Suprapubic skin (tissue), 3 donors: ENCODE measurements around the gene CENPA.

ENCODE experiments used
- EP300 ChIP-seq: sonication (generic); formaldehyde crosslinking; IDR thresholded peaks from one replicate; pipeline ENCODE4 v1.6.1; 2017; ENCODE audit warnings: antibody characterized with exemption
- POLR2A ChIP-seq, 2 donors: fragments of 450-650 bp; IDR thresholded peaks; one replicate each; pipeline ENCODE4 v1.6.1; 2017; ENCODE audit warnings: antibody characterized with exemption in 2 of 2, mild to moderate bottlenecking in 2 of 2, moderate library complexity in 2 of 2
- TF ChIP-seq, protein P1 (sequence below), 2 donors: fragments of 200-600 bp in 1 of 2; fragments of 450-650 bp in 1 of 2; sonication (generic) in 1 of 2; IDR thresholded peaks; one replicate each; pipeline ENCODE4 v1.5.1; 2016 to 2019; ENCODE audit warnings: antibody characterized with exemption in 2 of 2, mild to moderate bottlenecking in 1 of 2, moderate library complexity in 1 of 2

DNA sequence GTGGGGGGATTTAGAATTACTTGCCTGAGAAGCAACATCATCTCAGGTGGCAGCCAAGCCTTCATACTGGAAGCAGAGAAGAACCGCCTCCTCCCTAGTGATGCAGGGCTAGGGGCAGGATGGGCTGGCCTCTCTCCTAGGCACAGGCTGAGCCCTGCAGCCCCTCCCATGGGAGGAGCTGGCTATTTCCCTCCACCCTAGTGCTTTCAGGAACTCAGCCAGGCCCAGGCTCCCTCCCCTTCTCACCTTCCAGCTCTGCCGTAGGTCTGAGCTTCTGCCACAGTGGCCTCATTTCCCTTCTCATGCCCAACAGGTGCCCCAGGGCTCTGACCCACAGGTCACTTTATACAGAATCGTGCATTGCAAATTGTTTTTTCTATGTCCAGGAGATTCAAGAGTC, 31.0 kb downstream of the CENPA start:
- TF ChIP-seq, protein P1, sequence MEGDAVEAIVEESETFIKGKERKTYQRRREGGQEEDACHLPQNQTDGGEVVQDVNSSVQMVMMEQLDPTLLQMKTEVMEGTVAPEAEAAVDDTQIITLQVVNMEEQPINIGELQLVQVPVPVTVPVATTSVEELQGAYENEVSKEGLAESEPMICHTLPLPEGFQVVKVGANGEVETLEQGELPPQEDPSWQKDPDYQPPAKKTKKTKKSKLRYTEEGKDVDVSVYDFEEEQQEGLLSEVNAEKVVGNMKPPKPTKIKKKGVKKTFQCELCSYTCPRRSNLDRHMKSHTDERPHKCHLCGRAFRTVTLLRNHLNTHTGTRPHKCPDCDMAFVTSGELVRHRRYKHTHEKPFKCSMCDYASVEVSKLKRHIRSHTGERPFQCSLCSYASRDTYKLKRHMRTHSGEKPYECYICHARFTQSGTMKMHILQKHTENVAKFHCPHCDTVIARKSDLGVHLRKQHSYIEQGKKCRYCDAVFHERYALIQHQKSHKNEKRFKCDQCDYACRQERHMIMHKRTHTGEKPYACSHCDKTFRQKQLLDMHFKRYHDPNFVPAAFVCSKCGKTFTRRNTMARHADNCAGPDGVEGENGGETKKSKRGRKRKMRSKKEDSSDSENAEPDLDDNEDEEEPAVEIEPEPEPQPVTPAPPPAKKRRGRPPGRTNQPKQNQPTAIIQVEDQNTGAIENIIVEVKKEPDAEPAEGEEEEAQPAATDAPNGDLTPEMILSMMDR (IDR thresholded peaks at IDR 0.05): no peak
- TF ChIP-seq EP300 (no peak), POLR2A (IDR thresholded peaks at IDR 0.05) (no peak)
